Stimulated activated naive CD4-positive, alpha-beta T cell treated with Interleukin-2 at 50 U/mL for 16 hours (primary cell): ENCODE measurements around the gene RXRB.

Source experiments
- DNase-seq: peaks from one replicate; lab custom pipeline; 2025; lab: John Stamatoyannopoulos, UW

Gene RXRB

GRCh38 chr6:33211666-33212422 lies 11.4 kb upstream of the RXRB start:
- DNase-seq: no peak

GRCh38 chr6:33211136-33211535 lies 10.7 kb upstream of the RXRB start:
- no peak for DNase-seq

- no peak for DNase-seq
These were observed 9.4 kb upstream of the RXRB start for GRCh38 chr6:33209856-33210255.

GRCh38 chr6:33208091-33208967 lies 7.9 kb upstream of the RXRB start, which contains the start of gene RING1:
RING1 (plus strand) TSS chr6:33208500; CDS start chr6:33208823, 323 bp downstream.
- DNase-seq: peak; percentile 82

- no peak for DNase-seq
These were observed 7.2 kb upstream of the RXRB start for GRCh38 chr6:33207552-33208090.

GRCh38 chr6:33206864-33207551 lies 6.5 kb upstream of the RXRB start:
- no peak for DNase-seq

GRCh38 chr6:33206027-33206863 lies 5.8 kb upstream of the RXRB start:
- no peak for DNase-seq

GRCh38 chr6:33205191-33206026 lies 4.9 kb upstream of the RXRB start:
- DNase-seq: peak; percentile 56

- peak; percentile 93 for DNase-seq
These were observed 4.1 kb upstream of the RXRB start, which contains the start of gene HSD17B8 for GRCh38 chr6:33204415-33205190. HSD17B8 (plus strand) TSS chr6:33204655; CDS start chr6:33204669, 14 bp downstream.

GRCh38 chr6:33204165-33204414 lies 3.6 kb upstream of the RXRB start:
- DNase-seq: no peak

GRCh38 chr6:33203443-33204164 lies 3.1 kb upstream of the RXRB start:
- DNase-seq: no peak

- no peak for DNase-seq
These were observed 2.3 kb upstream of the RXRB start for GRCh38 chr6:33202799-33203198.

GRCh38 chr6:33201935-33202334 lies 1.5 kb upstream of the RXRB start:
- DNase-seq: no peak

GRCh38 chr6:33201147-33201545 lies 681 bp upstream of the RXRB start:
- DNase-seq: no peak

- peak; percentile 79 for DNase-seq
These were observed 712 bp downstream of the RXRB start for GRCh38 chr6:33199687-33200218.

GRCh38 chr6:33198853-33199436 lies 1.5 kb downstream of the RXRB start:
- no peak for DNase-seq

- no peak for DNase-seq
These were observed 2.2 kb downstream of the RXRB start for GRCh38 chr6:33198159-33198852.
